ENCODE data around the gene FAM13A.

Gene FAM13A

GRCh38 chr4:88761861-88762523 is 295.0 kb downstream of the FAM13A start:
- DNase-seq = no peak

GRCh38 chr4:88761342-88761741 is 295.6 kb downstream of the FAM13A start:
- no peak for DNase-seq

GRCh38 chr4:88759895-88760290 is 297.1 kb downstream of the FAM13A start:
- DNase-seq = no peak

GRCh38 chr4:88759039-88759894 is 297.7 kb downstream of the FAM13A start:
- DNase-seq = no peak

GRCh38 chr4:88758264-88758663 is 298.7 kb downstream of the FAM13A start:
- DNase-seq = no peak

GRCh38 chr4:88757776-88758175 is 299.2 kb downstream of the FAM13A start:
- no peak for DNase-seq

- DNase-seq = no peak
These were observed 299.9 kb downstream of the FAM13A start for GRCh38 chr4:88757067-88757466.

GRCh38 chr4:88756149-88756548 is 300.8 kb downstream of the FAM13A start:
- no peak for DNase-seq

GRCh38 chr4:88755454-88755853 is 301.5 kb downstream of the FAM13A start:
- no peak for DNase-seq

GRCh38 chr4:88754796-88755195 is 302.2 kb downstream of the FAM13A start:
- DNase-seq = no peak

- DNase-seq = no peak
These were observed 303.1 kb downstream of the FAM13A start for GRCh38 chr4:88753658-88754571.

GRCh38 chr4:88752754-88753153 is 304.2 kb downstream of the FAM13A start:
- no peak for DNase-seq

GRCh38 chr4:88752076-88752463 is 304.9 kb downstream of the FAM13A start:
- no peak for DNase-seq

GRCh38 chr4:88751258-88752075 is 305.5 kb downstream of the FAM13A start:
- DNase-seq = no peak

GRCh38 chr4:88750369-88750768 is 306.6 kb downstream of the FAM13A start:
- DNase-seq = no peak

GRCh38 chr4:88747351-88747750 is 309.6 kb downstream of the FAM13A start:
- DNase-seq = no peak

- DNase-seq = no peak
These were observed 310.8 kb downstream of the FAM13A start for GRCh38 chr4:88746206-88746605.

GRCh38 chr4:88745581-88746163 is 311.3 kb downstream of the FAM13A start:
- no peak for DNase-seq

GRCh38 chr4:88745175-88745574 is 311.8 kb downstream of the FAM13A start:
- no peak for DNase-seq

GRCh38 chr4:88744609-88745008 is 312.4 kb downstream of the FAM13A start:
- DNase-seq = no peak

GRCh38 chr4:88743696-88744095 is 313.3 kb downstream of the FAM13A start:
- no peak for DNase-seq

- no peak for DNase-seq
These were observed 314.4 kb downstream of the FAM13A start for GRCh38 chr4:88742561-88742960.
